Measurements from ENCODE around the gene TSEN2.
A peak's percentile ranks its signal among the peaks of the same experiment; 100 is the strongest.

The TSEN2 gene

DNA sequence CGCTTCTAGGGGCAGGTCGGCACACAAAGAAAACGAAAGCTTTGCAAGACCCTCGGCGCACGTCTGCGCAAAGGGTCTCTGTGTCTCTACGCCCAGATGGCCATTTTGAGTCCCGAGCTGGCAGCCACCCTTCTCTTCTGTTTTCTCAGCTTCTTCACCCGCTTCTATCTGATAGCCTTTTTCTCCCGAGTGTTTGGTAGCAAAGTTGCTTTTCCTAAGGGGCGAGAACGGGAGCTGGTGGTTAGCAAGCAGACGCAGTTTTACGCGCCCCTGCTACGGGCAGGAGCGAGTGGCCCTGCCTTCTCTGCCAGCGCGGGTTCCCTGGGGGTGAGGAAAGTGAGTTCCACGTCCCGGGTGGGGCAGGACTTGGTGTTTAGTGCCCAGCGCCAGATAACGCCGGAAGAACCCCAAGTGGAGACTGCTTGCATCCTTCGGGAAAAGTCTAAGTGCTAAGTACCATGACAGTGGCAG is 69.7 kb downstream of the TSEN2 start:
- peak; percentile 48 for DNase-seq (ENCODE audit: low spot score)

DNA sequence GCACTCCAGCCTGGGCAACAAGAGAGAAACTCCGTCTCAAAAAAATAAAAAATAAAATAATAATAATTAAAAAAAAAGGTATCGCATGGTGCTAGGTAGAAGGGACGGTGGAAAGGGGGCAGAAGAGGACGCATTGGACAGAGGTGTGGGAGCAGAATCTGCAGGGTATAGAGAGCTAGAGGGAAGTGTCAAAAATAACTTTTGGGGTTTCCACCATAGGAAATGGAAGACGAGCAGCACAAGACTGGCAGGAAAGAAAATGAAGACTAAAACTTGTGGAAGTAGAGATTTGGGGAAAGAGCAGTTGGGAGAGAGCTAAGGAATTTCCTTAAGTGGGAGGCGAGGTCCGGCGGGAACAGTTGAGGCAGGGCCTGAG is 72.0 kb downstream of the TSEN2 start:
- DNase-seq (ENCODE audit: low spot score), result no peak

DNA sequence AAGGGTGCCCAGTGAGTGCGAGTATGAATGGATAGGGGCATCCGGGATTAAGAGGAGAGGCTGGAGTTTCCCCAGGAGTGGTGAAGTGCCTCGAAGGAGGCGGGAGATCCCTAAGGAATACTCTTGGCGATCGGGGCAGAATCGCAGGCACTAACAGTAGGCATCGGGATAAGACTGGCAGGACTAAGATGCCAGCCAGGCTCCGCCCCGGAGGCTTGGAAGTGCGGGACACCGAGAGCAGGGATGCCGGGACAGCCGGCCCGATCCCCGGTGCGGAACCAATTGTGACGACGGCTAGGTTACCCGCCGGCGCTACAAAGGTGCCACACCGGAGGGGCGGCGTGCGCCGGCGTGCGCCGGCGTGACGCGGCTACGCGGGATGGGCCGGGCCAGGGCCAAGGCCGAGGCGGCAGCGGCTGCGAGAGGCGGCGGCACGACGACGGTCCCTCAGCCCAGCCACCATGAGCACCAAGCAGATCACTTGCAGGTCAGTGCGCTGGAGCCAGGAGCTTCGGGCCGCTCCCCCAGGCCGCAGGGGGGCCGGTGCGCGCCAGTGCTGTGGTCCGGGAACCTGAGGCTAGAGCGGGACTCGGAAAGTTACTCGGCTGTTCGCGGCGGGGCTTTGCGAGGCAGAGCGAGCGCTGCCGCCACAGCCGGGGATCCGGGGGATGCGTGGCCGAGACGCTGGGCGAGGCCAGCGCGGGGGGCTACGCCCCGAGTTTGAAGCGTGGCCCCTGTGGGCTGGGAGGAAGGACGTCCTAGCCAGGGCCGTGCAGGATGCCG is 72.6 kb downstream of the TSEN2 start, which contains the start of gene MKRN2:
Gene MKRN2 (plus strand): TSS at position 398 of the 783 bp plus-strand sequence. CDS start 64 bp downstream, at position 462.
- DNase-seq (ENCODE audit: low spot score), result peak; percentile 88

DNA sequence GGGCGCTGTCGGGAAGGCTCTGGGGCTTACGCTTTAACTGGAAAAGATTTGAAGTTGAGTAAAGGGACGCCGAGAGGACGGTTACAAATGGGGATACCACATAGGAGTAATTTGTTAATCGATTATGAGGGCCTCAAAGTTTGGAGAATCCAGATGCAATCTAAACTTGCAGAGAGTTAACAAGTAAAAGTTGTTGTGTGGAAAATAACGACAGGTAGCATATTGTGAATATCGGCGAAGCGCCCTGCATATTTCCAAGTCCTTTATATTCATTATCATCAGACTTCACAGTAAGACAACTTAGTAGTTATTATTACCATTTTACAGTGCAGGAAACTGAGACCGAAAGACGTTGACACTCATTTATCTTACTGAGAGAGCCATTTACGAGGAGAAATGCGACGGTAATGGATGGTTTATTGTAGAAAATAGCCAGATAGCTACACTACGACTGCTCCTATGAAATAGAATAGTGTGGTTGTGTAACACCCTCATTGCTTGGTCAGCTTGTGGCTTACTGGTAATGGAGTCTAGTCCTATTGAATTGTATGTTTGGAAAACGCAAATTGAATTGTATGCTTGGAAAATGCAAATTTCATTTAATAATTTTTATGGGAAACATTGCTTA is 73.3 kb downstream of the TSEN2 start:
- DNase-seq (ENCODE audit: low spot score), result no peak

DNA sequence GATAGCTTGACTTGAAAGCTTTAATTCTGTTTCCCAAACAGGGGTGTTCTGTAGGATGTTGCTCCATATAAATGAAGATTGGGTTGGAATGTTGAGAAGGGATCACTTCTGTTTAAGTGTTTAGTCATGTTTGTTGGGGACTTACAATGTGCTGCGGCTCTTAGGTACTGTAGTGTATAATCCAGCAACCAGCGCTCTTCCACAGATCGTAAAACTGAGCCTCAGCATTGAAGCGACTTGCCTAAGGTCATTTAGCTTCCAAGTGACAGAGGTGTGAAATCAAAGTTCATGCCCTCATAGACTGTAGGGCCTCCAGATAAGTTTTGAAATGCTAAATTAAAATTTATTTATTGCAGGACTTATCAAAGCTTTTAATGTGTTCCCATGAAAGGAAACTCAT is 74.4 kb downstream of the TSEN2 start:
- no peak for DNase-seq (ENCODE audit: low spot score)

DNA sequence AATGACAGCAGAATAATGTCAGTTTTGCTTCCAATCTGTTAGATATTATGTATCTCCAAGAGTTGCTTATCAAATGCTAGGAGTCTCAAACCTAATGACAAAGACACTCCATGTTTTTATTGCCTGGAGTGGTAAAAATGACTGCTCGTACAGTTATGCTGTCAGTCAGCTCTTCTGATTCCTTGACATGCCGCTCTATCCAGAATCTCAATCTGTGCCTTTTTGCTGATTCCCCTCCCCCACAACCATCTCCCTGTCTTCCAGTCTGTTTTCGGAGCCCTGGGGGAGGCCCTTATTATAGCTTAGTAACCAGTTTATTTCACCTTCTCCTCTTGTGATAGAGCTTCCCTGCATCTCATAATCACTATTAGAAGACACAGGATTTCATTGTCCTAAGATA is 75.2 kb downstream of the TSEN2 start:
- DNase-seq (ENCODE audit: low spot score), result peak; percentile 57

DNA sequence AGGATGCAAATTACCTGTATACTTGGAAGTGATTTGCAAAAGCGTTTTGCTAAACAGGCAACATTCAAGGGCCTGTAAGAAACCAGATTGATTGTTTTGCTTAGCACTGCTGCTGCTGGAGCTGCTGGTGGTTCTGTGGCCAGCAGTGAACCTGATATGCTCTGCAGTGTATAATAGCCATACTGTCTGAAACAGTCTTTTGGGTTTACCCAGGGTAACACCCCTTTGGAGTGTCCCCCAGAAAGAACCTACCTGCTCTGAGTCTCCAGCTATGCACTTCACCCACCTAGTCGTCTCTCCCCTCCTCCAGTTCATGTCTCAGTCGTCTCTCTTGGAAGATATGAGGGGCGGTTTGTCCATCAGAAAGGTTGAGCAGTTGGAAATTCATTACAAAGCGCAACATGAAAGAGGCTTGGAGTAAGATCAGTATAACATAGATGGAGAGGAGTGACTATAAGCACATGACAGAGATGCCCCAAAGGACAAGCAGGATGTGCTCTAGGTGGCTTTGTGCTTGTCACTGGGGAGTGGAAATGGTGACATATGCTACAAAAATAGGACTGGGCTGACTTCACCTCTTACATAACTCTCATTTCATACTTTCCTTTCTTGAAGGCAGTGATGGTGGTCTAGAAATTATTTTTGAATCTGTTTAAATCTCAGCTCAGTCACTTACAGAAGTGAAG is 76.4 kb downstream of the TSEN2 start:
- DNase-seq (ENCODE audit: low spot score), result peak; percentile 85

DNA sequence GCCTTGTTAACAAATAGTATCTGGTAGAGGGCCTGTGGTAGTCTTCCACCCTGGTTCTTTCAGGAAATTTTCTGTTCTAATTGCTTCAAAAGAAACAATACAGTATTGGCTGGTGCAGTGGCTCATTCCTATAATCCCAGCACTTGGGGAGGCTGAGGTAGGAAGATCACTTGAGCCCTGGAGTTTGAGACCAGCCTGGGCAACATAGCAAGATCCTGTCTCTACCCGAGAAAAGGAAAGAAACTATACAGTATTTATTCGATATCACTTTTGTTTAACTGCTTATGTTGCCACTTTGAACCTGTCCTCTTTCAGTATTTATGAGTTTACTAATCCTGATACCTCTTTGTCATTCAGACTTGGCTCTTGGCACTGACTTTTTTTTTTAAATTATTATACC is 77.1 kb downstream of the TSEN2 start:
- no peak for DNase-seq (ENCODE audit: low spot score)

DNA sequence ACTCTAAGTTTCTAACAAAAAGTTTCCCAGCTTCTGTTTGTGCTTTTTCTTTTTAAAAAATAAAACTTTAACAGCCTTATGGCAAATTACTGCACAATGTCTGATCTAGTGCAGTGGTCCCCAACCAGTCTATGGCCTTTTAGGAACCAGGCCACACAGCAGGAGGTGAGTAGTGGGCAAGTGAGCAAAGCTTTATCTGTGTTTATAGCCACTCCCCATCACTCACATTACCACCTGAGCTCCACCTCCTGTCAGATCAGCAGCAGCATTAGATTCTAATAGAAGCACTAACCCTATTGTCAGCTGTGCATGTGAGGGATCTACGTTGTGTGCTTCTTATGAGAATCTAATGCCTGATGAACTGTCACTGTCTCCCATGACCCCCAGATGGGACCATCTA is 78.2 kb downstream of the TSEN2 start:
- DNase-seq (ENCODE audit: low spot score), result no peak

DNA sequence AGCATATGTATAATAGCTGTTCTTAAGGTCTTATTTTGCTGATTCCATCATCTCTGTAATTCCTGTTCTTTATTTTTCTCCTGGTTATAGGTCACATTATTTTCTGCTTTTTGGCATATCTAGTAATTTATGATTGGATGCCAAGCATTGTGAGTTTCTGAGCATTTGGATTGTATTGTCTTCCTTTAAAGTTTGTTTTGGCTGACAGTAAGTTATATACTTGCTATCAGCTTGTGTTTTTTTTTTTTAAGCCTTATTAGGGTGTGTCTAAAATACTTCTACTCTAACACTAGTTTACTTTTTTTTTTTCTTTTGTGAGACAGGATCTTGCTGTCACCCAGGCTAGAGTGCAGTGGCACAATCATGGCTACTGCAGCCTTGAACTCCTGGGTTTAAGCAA is 82.7 kb downstream of the TSEN2 start:
- no peak for DNase-seq (ENCODE audit: low spot score)

DNA sequence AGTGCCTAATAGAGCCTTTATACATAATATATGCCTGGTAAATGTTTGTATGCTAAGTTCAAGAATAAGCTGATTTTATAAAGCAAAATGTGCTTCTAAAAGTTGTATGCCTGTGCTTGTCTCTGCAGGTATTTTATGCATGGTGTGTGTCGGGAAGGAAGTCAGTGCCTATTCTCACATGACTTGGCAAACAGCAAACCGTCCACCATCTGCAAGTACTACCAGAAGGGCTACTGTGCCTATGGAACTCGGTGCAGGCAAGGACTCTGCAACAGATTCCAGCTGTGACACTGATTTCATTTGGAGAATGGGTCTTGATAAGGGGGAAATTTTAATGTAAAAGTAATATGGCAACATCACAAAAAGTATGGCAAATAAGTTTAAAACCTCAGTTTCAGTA is 84.5 kb downstream of the TSEN2 start:
- no peak for DNase-seq (ENCODE audit: low spot score)

DNA sequence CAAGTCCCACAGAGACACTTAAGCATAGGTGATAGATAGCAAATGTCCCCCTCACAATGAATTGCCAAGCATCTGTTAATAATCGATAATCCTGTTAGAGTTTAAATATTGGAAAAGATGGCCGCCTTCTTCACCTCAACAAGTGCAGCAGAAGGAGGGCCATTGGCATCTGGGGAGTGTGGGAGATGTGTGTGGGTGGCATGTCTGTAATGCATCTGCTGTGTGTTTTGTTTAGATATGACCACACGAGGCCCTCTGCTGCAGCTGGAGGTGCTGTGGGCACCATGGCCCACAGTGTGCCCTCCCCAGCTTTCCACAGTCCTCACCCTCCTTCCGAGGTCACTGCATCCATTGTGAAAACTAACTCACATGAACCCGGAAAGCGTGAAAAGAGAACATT is 85.6 kb downstream of the TSEN2 start:
- DNase-seq (ENCODE audit: low spot score), result no peak

DNA sequence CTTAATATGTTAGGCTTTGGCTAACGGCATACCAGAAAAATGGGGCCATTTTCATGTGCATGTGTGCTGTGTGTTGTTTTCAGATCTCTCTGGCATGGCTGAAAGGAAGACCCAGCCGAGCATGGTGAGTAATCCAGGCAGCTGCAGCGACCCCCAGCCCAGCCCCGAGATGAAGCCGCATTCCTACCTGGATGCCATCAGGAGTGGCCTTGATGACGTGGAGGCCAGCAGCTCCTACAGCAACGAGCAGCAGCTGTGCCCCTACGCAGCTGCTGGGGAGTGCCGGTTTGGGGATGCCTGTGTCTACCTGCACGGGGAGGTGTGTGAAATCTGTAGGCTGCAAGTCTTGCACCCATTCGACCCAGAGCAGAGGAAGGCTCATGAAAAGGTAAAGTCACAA is 87.7 kb downstream of the TSEN2 start:
- no peak for DNase-seq (ENCODE audit: low spot score)

DNA sequence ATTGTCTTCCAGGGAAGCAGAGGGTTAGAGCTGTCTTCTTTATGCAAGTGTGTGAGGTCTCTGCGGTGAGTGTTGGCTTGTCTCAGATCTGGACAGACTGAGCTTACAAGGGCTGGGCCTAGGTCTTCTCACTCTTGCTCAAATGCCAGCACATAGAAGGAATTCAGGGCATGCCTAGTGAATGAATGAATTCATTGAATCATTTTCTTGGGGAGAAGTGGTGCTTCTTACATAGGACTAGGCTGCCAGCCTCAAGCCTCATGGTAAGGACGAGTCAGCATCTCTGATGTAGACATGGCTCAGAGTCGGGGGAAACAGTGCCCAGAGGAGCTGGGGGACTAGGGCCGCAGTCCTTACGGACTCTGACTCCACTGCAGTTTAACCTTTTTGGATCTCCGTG is 89.9 kb downstream of the TSEN2 start:
- no peak for DNase-seq (ENCODE audit: low spot score)

DNA sequence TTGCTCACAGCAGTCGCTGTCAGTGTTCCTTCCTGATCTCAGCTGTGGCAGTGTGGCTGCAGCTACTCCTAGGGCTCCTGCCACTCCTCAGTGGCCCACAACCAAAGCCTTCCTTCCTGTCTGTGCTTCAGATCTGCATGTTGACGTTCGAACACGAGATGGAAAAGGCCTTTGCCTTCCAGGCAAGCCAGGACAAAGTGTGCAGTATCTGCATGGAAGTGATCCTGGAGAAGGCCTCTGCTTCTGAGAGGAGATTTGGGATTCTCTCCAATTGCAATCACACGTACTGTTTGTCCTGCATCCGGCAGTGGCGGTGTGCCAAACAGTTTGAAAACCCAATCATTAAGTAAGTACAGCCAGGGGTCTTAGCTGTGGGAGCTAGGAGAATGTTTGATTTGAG is 90.4 kb downstream of the TSEN2 start:
- no peak for DNase-seq (ENCODE audit: low spot score)

DNA sequence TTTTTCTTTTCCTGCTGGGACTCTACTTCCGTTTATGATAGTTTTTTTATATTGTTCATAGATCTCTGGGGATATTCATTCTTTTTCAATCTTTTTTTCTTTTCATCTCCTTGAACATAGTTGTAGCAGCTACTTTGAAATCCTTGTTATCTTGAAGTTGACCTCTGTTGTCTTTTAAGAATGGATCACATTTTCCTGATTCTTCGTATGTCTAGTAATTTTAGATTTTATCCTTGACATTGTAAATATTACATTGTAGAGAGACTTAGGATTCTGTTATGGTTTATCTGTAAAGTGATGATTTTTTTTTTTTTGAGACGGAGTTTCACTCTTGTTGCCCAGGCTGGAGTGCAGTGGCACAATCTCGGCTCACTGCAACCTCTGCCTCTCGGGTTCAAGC is 93.1 kb downstream of the TSEN2 start:
- no peak for DNase-seq (ENCODE audit: low spot score)

DNA sequence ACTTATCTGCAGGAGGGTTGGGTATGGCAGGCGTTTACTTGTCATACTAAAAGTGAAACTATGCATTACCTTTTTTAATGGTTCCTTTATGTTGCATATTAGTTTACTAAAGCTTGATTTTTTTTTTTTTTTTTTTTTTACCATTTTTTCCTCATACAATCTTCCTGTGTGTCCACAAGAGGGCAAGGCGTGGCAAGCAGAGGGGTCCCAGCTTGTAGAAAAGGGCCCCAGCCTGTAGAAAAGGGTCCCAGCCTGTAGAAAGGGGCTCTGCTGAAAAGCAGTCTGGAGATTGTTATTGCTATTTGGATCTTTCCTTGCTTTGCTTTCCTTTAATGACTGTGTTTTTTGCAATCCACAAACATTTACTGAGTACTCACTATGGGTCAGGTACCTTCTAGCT is 94.5 kb downstream of the TSEN2 start:
- no peak for DNase-seq (ENCODE audit: low spot score)

DNA sequence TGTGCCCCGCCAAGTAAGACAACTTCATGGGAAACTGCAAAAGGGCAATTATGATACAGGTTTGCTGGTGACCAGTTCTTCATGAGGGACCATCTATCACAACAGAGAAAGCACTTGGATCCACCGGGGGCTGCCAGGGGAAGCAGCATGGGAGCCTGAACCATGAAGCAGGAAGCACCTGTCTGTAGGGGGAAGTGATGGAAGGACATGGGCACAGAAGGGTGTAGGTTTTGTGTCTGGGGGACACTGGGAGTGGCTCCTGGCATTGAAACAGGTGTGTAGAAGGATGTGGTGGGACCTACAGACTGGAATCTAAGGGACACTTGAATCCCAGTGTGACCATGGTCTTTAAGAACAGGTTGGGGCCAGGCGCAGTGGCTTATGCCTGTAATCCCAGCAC is 95.2 kb downstream of the TSEN2 start:
- no peak for DNase-seq (ENCODE audit: low spot score)

DNA sequence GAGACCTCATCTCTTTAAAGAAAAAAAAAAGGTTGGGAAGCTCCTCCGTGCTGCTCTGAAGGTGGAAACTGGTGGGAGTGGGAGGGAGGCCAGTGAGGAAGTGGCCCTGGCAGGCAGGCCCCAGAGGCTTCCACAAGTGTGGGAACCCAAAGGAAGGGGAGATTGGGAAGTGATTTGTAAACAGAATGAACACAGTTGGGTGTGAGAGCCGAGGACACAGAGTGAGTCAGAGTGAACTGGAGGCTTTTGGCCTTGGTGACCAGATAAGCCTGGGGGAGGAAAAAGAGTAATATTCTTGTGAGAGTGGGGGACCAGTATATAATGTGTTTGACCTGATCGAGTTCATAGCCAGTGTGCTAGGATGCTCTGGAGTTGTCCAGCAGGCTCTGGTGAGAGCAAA is 95.6 kb downstream of the TSEN2 start:
- DNase-seq (ENCODE audit: low spot score), result no peak

DNA sequence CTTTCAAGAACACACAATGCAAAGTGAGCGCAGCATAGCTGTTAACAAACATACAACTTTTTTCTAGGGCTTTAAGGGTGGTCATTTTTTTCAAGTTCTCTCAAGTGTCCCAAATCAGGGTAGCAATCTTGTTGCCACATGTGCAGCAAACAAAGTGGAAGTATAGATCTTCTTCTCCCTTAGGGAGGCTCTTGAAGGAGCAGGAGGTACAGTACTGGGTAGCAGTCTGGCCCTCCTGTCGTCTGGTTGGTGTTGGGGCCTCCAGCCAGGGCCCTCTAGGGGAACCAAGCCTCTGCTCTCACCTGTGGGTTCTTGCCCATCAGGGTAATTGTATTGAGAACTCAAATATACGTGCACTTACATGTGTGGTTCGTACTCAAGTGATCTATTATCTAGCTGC is 98.5 kb downstream of the TSEN2 start:
- DNase-seq (ENCODE audit: low spot score), result no peak

All from cerebellar cortex (tissue), 1 donor.